ENCODE results near the gene APBB2. TPM values are rescaled to one million over a fixed set of nuclear protein-coding genes. Genes with fewer than 3 reads are reported as not detected.

Gene APBB2
- 0.50 TPM for total RNA-seq (2013)
- under 1 TPM in 2 of 3 donors, not detected in 1; 0.15 to 0.33 TPM for polyA plus RNA-seq
- polyA minus RNA-seq: 0.28 and 1.6 TPM in 2 replicates
- total RNA-seq: 1.8 to 10.4 (median 3.3) reads per million in 11 experiments

GRCh38 chr4:41214136-41214824 lies at the start of gene APBB2:
TSS of gene APBB2 (minus strand) at chr4:41214542. CDS start at chr4:41033254, 181,288 bp downstream.
- peak; percentile 36 to 80 (median 51) for DNase-seq
- H3K27ac Mint-ChIP-seq: peak within 1 kb of the TSS in 3 of 7 donors; percentile 8 to 78 (median 67)
- H4K20me1 ChIP-seq (ENCODE audit: insufficient read depth, low read length): no peaks in the 10 kb centered on the region
- peaks cover 0 to 12% of the 10 kb centered on the region in 2 donors for H3K9me3 ChIP-seq (replicated peaks in 1 of 2; ENCODE audit: control insufficient read depth in 1 of 2, insufficient read depth in 1 of 2, low read length in 2 of 2)
- peak within 1 kb of the TSS; percentile 93 for H3K4me2 ChIP-seq (replicated peaks; ENCODE audit: extremely low read depth, low read length, poor library complexity, severe bottlenecking)
- H3K79me2 ChIP-seq (ENCODE audit: insufficient read depth, low read length): no peaks in the 10 kb centered on the region
- H3K4me1 Mint-ChIP-seq: peaks cover 32% of the 10 kb centered on the region
- peaks cover 0 to 10% (median 5%) of the 10 kb centered on the region in 7 donors for H3K9me3 Mint-ChIP-seq
- peaks cover 61 to 70% (median 68%) of the 10 kb centered on the region in 3 donors for H3K27me3 Mint-ChIP-seq (ENCODE audit: low read depth in 3 of 3)
- H3K36me3 Mint-ChIP-seq: peaks cover 0 to 10% of the 10 kb centered on the region in 2 donors
- peaks cover 49 to 52% of the 10 kb centered on the region in 2 donors for H3K27me3 ChIP-seq (ENCODE audit: control insufficient read depth in 2 of 2, insufficient read depth in 2 of 2, low read length in 2 of 2)
- peak within 1 kb of the TSS; percentile 85 for H2AFZ ChIP-seq (ENCODE audit: insufficient read depth, low read depth, low read length, poor library complexity, severe bottlenecking)
- H3K4me3 ChIP-seq (replicated peaks in 1 of 3; ENCODE audit: low read depth in 2 of 3, low read length in 3 of 3): peak within 1 kb of the TSS; percentile 33 to 78 (median 70)
- intact Hi-C loops (cut with micrococcal nuclease): loop anchor here (5.0 to 10.0 kb wide), 3 partner anchors 237 to 289 kb away; no protein-coding TSS in a partner anchor
- H3K4me3 Mint-ChIP-seq: peak within 1 kb of the TSS; percentile 94
- H3K27ac ChIP-seq (ENCODE audit: low read depth in 1 of 2, low read length in 2 of 2): no peak within 1 kb of the TSS
- TF ChIP-seq CTCF (IDR thresholded peaks at IDR 0.05): peak; percentile 71
- peak within 1 kb of the TSS; percentile 53 for H3K9ac ChIP-seq (ENCODE audit: insufficient read depth, low read length, poor library complexity, severe bottlenecking)
- peaks cover 25 to 27% of the 10 kb centered on the region in 2 donors for H3K4me1 ChIP-seq (ENCODE audit: control insufficient read depth in 1 of 2, insufficient read depth in 2 of 2, low read length in 2 of 2)
- H3K36me3 ChIP-seq (replicated peaks in 1 of 2; ENCODE audit: control insufficient read depth in 1 of 2, insufficient read depth in 2 of 2, low read length in 2 of 2): no peaks in the 10 kb centered on the region
- WGBS (ENCODE audit: insufficient coverage): under 1% methylated on average over 60 of the region's 71 CpGs

- WGBS (ENCODE audit: insufficient coverage): 100% methylated on average over 3 of the region's 6 CpGs
- no peak for TF ChIP-seq CTCF (IDR thresholded peaks at IDR 0.05)
- no peak overlapping the region for H3K27ac Mint-ChIP-seq
- H3K4me1 Mint-ChIP-seq: peaks cover 5% of the 10 kb centered on the region
- H3K9me3 Mint-ChIP-seq: peaks cover 0 to 4% (median 0%) of the 10 kb centered on the region in 7 donors
- intact Hi-C loops (cut with micrococcal nuclease): no loop called here
- peaks cover 5 to 7% of the 10 kb centered on the region in 2 donors for H3K4me1 ChIP-seq (ENCODE audit: control insufficient read depth in 1 of 2, insufficient read depth in 2 of 2, low read length in 2 of 2)
- H3K36me3 ChIP-seq (replicated peaks in 1 of 2; ENCODE audit: control insufficient read depth in 1 of 2, insufficient read depth in 2 of 2, low read length in 2 of 2): no peaks in the 10 kb centered on the region
- no peaks in the 10 kb centered on the region for H4K20me1 ChIP-seq (ENCODE audit: insufficient read depth, low read length)
- no peak overlapping the region for H3K9ac ChIP-seq (ENCODE audit: insufficient read depth, low read length, poor library complexity, severe bottlenecking)
- H3K4me3 Mint-ChIP-seq: no peak overlapping the region
- H3K27me3 ChIP-seq (ENCODE audit: control insufficient read depth in 2 of 2, insufficient read depth in 2 of 2, low read length in 2 of 2): peaks cover 18 to 20% of the 10 kb centered on the region in 2 donors
- H3K36me3 Mint-ChIP-seq: peaks cover 0 to 3% of the 10 kb centered on the region in 2 donors
- no peaks in the 10 kb centered on the region for H3K79me2 ChIP-seq (ENCODE audit: insufficient read depth, low read length)
- H3K27me3 Mint-ChIP-seq (ENCODE audit: low read depth in 3 of 3): peaks cover 20 to 22% (median 21%) of the 10 kb centered on the region in 3 donors
- H3K9me3 ChIP-seq (replicated peaks in 1 of 2; ENCODE audit: control insufficient read depth in 1 of 2, insufficient read depth in 1 of 2, low read length in 2 of 2): no peaks in the 10 kb centered on the region
- no peak overlapping the region for H3K4me2 ChIP-seq (replicated peaks; ENCODE audit: extremely low read depth, low read length, poor library complexity, severe bottlenecking)
- DNase-seq: no peak
- no peak overlapping the region for H3K4me3 ChIP-seq (replicated peaks in 1 of 3; ENCODE audit: low read depth in 2 of 3, low read length in 3 of 3)
- H2AFZ ChIP-seq (ENCODE audit: insufficient read depth, low read depth, low read length, poor library complexity, severe bottlenecking): no peak overlapping the region
- H3K27ac ChIP-seq (ENCODE audit: low read depth in 1 of 2, low read length in 2 of 2): no peak overlapping the region
Observed at GRCh38 chr4:41262198-41262597, 47.9 kb upstream of the APBB2 start.
